Fibroblast of skin of right quadriceps (primary cell): ENCODE data around the gene EBPL.

ENCODE experiments used
- DNase-seq: peaks from one replicate; pipeline ENCODE4 v3.0.0-alpha.2; 2013

The EBPL gene

DNA sequence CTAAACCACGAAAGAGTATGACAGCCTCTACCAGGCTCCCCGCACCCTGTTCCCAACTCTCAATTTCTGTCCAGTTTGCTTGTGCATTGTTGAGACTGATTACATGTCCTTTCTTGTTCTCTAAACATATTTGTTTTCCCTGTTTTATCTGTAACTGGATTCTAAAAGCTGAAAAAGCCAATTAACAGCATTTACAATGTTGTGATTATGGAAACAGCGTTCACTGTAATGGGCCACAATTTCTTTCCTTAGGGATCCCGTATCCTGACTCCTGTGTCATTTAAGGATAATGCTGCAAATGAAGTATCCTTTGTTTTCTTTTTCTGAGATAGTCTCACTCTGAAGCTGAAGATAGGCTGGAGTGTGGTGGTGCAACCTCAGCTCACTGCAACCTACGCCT, 20.5 kb downstream of the EBPL start:
- no peak for DNase-seq

DNA sequence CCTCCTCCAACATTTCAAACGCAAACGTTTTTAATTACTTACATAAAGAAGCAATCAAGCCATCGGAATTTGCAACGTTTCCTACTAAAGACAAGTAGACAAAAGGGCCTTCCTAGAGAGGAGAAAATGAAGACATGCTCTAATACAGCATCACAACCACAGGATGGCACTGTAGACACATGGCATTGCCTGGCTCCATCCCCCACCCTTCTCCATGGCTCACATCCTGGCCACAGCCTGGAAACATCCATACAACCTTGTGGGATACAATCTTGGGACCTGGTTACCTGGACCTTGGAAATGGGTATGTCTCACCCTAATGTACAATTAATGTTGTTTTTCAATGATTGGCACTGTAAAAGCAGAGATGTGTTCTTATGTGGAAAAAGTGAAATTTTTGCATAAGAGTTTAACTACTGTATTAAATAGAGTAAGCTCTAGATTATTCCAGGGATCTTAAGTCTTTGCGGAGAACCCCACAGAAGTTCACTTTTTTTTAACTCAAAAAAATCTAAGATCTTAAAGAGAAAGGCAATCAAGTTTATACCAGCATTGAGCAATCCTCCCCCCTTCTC, 21.5 kb downstream of the EBPL start:
- DNase-seq = peak; percentile 71

GRCh38 chr13:49667773-49668172, 23.5 kb downstream of the EBPL start:
- peak; percentile 15 for DNase-seq

DNA sequence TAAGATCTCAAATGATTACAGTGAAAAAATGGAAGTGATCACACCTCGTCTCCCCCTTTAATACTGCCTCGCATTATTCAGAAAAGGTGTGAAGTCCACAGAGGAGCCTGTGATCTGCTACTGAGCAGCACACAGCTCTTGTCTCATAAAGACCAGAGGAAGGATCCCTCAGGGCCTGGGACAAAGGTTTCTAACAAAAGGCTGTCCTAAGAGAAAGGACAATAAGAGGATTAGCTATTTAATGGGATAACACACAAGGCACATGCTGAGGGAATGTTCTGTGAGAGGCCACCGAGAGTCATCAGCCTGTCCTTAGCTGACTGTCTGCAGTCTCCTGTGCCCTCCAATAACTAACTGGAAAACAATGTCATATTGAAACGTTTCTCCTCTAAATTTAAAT, 26.7 kb downstream of the EBPL start:
- DNase-seq = no peak

- no peak for DNase-seq
These were observed 34.0 kb downstream of the EBPL start for GRCh38 chr13:49657241-49657641.

DNA sequence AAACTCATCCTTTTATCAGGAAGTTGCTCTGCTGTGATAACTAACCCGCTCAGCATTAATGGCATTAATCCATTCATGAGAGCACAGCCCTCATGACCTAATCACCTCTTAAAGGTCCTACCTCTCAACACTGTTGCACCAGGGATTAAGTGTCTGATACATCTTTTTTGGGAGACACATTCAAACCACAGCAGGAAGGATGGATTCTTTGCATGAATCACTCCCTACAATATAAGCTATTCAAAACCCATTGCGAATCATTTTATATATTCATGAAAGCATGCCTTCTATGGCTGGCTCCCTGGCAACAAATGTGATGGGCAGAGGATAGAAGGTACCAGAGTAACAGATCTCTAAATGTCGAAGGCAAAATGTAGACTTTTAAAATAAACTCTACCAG, 35.4 kb downstream of the EBPL start:
- peak; percentile 47 for DNase-seq

DNA sequence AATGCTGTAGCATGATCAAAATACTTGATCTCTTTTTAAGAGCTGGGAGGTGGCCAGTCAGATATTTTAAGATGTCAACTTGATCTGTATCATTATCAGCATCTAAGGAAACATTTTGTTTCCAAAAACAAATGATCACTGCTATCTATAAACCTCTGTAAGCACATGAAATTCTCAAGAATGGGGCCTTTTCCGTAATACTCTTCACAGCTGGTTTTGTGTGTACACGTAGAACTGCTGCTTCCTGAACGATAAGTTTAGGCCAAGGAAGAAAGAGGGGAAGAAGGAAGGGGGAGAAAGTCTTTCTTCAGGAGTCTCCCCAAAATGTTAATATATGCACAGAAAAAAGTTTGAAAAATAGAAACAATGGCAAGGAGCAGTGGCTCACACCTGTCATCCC, 37.3 kb downstream of the EBPL start:
- DNase-seq = no peak

DNA sequence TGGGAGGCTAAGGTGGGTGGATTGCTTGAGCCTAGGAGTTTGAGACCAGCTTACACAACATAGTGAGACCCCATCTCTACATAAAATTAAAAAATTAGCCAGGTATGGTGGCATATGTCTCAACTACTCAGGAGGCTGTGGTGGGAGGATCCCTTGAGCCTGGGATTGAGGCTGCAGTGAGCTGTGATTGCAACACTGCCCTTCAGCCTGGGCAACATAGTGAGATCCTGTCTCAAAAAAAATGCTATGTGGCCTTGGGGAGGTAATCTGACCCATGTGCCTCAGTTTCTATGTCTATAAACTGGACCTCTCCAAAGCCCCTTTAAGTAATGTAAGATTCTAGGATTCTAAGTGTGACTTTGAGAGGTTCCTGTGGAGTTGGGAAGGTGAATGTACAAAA, 37.8 kb downstream of the EBPL start:
- DNase-seq = no peak

DNA sequence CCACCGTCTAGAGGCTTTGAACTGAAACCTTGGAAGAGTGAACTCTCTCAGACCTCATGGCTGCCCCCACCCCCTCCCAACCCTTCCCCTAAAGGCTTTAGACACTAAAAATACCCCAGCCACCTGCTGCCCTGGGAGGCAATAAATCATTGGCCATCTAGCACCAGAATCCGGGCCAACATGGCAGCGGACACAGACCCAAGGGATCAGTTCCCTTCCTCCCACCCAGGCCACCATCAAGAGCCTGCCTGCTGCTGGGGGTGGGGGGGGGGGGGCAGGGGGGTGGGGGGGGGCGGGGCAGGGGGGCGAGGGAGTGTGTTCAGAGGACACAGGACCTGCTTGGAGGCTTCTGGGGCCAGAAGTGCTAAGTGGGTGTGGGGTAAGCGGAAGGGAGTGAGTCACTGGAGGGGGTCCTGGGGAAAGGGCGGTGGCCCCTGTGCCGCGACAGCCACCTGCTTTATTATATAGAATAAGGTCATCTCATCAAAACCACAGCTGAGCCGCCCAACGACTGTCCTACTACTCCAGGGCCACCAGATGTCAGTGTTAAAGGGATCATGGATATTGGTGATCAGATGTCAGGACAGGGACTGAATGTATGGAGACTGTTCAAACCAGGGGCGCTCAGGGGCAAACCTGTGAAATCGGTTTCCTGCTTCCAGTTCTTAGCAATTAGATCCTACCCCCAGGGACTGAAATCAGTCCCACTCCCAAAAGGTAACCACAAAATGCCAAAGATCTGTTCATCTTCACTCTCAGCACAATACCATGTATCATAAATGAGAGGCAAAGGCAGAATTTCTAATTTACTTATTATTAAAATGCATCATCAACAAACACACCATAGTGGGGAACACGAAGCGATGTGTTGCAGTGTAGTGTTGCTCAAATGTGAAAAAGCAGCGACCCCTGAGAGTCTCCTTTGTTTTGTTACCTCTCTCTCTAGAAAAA, 38.7 kb downstream of the EBPL start:
- DNase-seq = peak; percentile 46

- DNase-seq = no peak
These were observed 39.5 kb downstream of the EBPL start for GRCh38 chr13:49651570-49652354.

- DNase-seq = no peak
These were observed 41.3 kb downstream of the EBPL start for GRCh38 chr13:49649963-49650312.

GRCh38 chr13:49649244-49649962, 41.9 kb downstream of the EBPL start:
- DNase-seq = peak; percentile 50

DNA sequence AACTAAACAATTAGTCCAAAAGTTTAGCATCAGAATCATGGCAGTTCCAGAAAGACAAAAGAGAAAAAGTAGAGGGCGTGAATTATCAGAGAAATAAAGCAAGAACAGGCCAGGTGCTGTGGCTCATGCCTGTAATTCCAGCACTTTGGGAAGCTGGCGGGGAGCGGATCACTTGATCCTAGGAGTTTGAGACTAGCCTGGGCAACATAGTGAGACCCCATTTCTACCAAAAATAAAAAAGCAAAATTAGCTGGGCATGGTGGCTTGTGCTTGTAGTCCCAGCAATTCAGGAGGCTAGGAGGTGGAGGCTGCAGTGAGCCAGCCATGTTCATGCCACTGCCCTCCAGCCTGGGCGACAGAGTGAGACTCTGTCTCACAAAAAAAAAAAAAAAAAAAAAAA, 44.6 kb downstream of the EBPL start:
- DNase-seq = no peak

- DNase-seq = no peak
These were observed 45.8 kb downstream of the EBPL start for GRCh38 chr13:49645451-49645850.

DNA sequence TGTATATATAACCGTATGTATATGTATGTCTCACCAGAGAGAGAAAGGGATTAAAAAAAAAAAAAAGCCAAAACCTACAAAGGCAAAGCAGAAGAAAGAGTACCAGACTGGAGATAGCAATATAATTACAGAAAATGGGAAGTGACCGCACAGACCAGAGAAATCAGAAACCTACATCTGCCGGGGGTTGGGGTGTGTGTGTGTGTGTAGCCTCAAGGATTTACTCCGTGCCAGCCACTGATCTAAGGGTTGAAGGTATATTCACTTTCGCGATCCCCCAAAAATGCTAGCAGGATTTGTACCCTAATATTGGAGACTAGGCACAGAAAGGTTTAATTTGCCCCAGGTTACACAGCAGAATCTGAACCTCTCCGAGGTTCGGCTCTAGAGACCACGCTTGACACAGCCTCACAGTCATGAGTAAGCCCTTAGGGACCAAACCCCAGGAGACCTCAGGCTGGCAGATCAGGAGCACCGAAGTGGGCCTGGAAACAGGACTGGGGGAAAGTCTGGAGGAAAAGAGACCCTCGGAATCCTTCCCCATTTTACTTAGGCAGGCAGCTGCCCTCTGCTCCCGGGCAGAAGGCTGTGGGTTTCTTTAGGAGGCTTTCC, 48.1 kb downstream of the EBPL start:
- no peak for DNase-seq

GRCh38 chr13:49641801-49642291, 49.4 kb downstream of the EBPL start:
- DNase-seq = peak; percentile 64

- DNase-seq = no peak
These were observed 52.6 kb downstream of the EBPL start for GRCh38 chr13:49638744-49639072.

GRCh38 chr13:49638030-49638743, 53.1 kb downstream of the EBPL start:
- no peak for DNase-seq

DNA sequence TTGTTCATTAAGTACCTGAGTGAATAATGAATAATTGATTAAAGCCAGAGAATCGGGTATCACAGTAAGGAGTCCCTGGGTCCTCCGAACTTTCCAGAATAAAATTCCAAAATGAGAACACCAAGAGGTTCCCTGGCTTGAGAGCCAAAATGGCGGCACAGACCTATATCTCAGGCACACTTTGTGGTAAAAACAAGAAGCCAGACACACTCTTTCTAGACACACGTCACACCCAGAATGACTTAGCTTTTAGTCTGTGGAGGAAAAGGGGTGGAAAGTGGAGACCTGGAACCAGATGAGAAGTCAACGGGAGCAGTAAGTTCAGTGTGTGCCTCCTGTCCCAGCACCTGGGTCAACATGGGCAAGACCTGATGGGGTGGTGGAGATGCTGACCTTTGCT, 54.6 kb downstream of the EBPL start:
- no peak for DNase-seq

DNA sequence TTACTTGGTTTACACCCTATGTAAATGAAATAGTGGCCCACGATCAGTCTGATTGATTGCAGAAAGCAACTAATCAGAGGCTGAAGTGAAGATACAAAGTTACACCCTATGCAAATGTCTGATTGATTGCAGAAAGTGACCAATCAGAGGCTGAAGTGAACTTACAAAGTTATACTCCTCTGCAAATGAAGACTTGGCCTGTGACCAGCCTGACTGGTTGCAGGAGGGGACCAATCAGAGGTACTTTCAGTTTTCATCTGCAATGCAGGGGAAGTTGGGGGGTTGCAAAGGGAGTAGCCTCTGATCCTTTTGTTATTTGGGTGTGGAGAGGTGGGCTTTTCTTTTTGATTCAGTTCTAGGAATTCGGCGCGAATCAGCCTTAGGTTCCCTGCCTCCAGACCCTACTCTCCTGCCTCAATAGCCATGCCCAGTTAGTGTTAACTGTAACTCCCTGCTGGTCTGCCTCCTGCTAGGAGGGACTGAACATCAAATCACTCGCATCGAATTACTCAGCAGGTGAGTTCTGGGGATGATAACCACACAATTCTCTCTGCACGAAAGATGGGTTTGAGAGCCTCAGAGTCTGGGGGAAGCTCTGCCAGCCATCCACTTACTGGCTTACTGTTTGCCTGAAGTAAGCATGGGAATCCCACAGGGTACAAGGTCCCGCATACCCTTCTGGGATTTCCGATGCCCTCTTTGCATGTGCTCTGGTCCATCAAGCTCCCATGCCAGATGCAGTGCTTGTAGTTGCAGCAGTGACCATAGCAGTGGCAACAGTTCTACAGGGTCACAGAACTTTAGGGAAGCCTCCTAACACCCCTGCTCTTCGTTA, 55.5 kb downstream of the EBPL start:
- peak; percentile 55 for DNase-seq

GRCh38 chr13:49633710-49634109, 57.6 kb downstream of the EBPL start:
- DNase-seq = no peak
